NAMALWA (cell line): Measurements from ENCODE around the gene CLCF1.
A peak's percentile ranks its signal among the peaks of the same experiment; 100 is the strongest.
"Not testable (repeated sequence)": the region's sequence is repeated elsewhere in the genome, so short reads cannot be mapped to it uniquely, and the experiment has no call there.

Experiments
- DNase-seq: peaks from one replicate; pipeline ENCODE4 v3.0.0-alpha.2; 2015; ENCODE audit warnings: low spot score

The CLCF1 gene

DNA sequence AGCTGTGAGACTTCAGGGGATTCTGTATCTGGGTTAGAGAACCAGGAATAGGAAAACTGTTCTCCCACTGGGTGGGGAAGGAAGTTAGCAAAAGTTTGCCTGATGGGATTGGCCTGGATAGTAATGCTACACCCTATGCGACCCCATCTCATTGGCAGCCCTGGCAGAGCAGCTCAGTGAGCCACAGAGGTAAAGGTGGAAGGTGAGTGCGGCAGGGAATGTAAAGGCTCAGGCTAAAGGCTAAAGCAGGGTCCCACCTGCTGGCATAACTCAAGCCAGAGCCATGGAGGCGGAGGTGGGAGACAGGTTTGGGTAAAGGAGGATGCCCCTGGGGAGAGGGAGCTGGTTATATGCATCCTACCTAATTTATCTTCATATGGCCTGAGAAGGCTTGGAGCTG, 51.3 kb downstream of the CLCF1 start:
- no peak for DNase-seq

DNA sequence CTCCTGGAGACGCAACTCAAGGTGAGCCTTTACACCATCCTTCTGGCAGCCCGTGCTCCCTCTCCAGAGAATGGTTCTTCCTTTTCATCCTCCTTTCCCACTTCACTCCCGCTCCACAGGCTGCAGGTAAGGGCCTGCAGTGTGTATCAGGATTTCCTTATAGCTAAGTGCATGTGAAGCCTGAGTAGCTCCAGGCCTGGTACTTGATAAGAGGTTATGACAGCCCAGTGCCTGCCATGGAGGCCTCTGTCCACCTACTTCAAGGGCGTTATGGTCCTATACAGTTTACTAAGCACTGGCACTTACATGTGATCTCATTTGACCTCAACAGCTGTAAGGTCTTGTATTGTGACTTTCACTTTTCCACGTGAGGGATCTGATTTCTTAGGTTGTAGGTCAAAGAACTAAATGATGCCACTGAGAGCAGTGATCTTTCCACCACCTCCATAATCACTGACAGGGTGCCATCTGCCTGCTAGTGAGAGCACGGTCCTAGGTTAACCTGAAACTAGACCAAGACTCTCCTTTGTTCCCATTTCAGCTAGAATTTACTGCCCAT, 52.0 kb downstream of the CLCF1 start:
- DNase-seq, result no peak

GRCh38 chr11:67320691-67321090, 52.7 kb downstream of the CLCF1 start:
- DNase-seq, result no peak

- no peak for DNase-seq
Observed at GRCh38 chr11:67320011-67320410, 53.4 kb downstream of the CLCF1 start.

DNA sequence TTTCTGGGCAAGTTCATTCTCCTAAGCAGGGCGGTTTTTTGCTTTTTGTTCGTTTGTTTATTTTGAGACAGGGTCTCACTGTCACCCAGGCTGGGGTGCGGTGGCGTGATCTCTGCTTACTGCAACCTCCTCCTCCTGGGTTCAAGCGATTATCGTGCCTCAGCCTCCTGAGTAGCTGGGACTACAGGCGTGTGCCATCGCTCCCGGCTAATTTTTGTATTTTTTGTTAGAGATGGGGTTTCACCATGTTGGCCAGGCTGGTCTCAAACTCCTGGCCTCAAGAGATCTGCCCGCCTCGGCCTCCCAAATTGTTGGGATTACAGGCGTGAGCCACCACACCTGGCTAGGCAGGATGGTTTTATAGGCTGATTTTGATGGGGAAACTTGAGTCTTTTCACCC, 54.5 kb downstream of the CLCF1 start:
- DNase-seq, result not testable (repeated sequence)

GRCh38 chr11:67317888-67318555, 55.4 kb downstream of the CLCF1 start:
- DNase-seq, result peak; percentile 29

- DNase-seq, result peak; percentile 99
Observed at GRCh38 chr11:67317205-67317887, 56.1 kb downstream of the CLCF1 start.

- DNase-seq, result no peak
Observed at GRCh38 chr11:67316882-67317204, 56.6 kb downstream of the CLCF1 start.

GRCh38 chr11:67315325-67315909, 58.0 kb downstream of the CLCF1 start:
- no peak for DNase-seq

- DNase-seq, result no peak
Observed at GRCh38 chr11:67314218-67314617, 59.2 kb downstream of the CLCF1 start.
